K562 (cell line): ENCODE measurements around the gene TDRD3. TPM values are rescaled to one million over a fixed set of nuclear protein-coding genes. Genes with fewer than 3 reads are reported as not detected.

Experiments
- ATAC-seq: fragments of 200-7000 bp; cut with Tn5 transposase; 3 replicates; pipeline ENCODE4 v1.9.1; 2020; ENCODE audit warnings: moderate library complexity
- BruUV-seq: library from RNA; stranded (reverse); fragments of 400-500 nt; replicated peaks from 2 replicates; lab custom pipeline; 2021; lab: Mats Ljungman, UMichigan
- CTCF ChIA-PET: fragments of 300-600 bp; formaldehyde crosslinking; extraction: SDS; loops from one replicate; lab custom pipeline; 2021; ENCODE audit warnings: low intra/inter-chr PET ratio; lab: Yijun Ruan, JAX
- POLR2A ChIA-PET: fragments of 300-600, 350-650 bp; sonication (Branson Sonifier 250); formaldehyde crosslinking; extraction: SDS; loops from one replicate; lab custom pipeline; 2021; ENCODE audit warnings: antibody characterized with exemption, inconsistent platforms; lab: Yijun Ruan, JAX
- DNase-seq, 4 experiments: peaks; one replicate each; pipeline versions ENCODE4 v3.0.0 to v3.0.0-alpha.2; 2011 to 2018; ENCODE audit warnings: low spot score in 3 of 4, mixed read lengths in 3 of 4; ENCODE audit errors: extremely low read depth in 1 of 4
- FAIRE-seq: peaks from 2 replicates; lab custom pipeline; 2011; peaks lifted over from hg19 to GRCh38; lab: Jason Lieb, UNC
- H2AFZ ChIP-seq: 2 replicates; pipeline ENCODE4 v1.6.0; 2011; ENCODE audit warnings: low read depth, low read length, control low read depth, inconsistent platforms
- H3K27ac ChIP-seq: fragments of 200-600 bp; 3 replicates; pipeline ENCODE4 v1.8.0; 2011; ENCODE audit warnings: low read depth, mild to moderate bottlenecking, control low read depth, inconsistent platforms, low read length, moderate library complexity, mixed read lengths; ENCODE audit errors: extremely low read depth
- H3K27me3 ChIP-seq, 2 experiments: fragments of 300-600 bp in 1 of 2; 2 replicates in 1 of 2; 3 replicates in 1 of 2; pipeline versions ENCODE4 v1.6.0 to v1.8.0; 2011; ENCODE audit warnings: inconsistent platforms in 2 of 2, low read length in 2 of 2, mild to moderate bottlenecking in 1 of 2, mixed read lengths in 1 of 2, moderate library complexity in 1 of 2; ENCODE audit not compliant: control insufficient read depth in 2 of 2, insufficient read depth in 2 of 2
- H3K36me3 ChIP-seq: fragments of 300-600 bp; 3 replicates; pipeline ENCODE4 v1.8.0; 2011; ENCODE audit warnings: mild to moderate bottlenecking, low read length, inconsistent platforms; ENCODE audit not compliant: control insufficient read depth, insufficient read depth
- H3K4me1 ChIP-seq, 2 experiments: fragments of 200-600 bp in 1 of 2; replicated peaks in 1 of 2; 2 replicates in 1 of 2; 3 replicates in 1 of 2; pipeline versions ENCODE4 v1.5.1 to v1.8.0; 2011; ENCODE audit warnings: inconsistent platforms in 2 of 2, low read length in 2 of 2, mild to moderate bottlenecking in 1 of 2, mixed read lengths in 1 of 2, moderate library complexity in 1 of 2; ENCODE audit not compliant: control insufficient read depth in 2 of 2, insufficient read depth in 2 of 2
- H3K4me2 ChIP-seq: 2 replicates; pipeline ENCODE4 v1.6.1; 2011; ENCODE audit warnings: low read length, control low read depth, inconsistent platforms, mixed read lengths; ENCODE audit not compliant: insufficient read depth
- H3K4me3 ChIP-seq: fragments of 200-600 bp; sonication (generic), shearing (Covaris generic); 2 replicates; pipeline ENCODE4 v1.5.1; 2016; ENCODE audit warnings: control low read depth, inconsistent platforms
- H3K79me2 ChIP-seq: fragments of 200-600 bp; 3 replicates; pipeline ENCODE4 v1.8.0; 2011; ENCODE audit warnings: low read length, inconsistent platforms; ENCODE audit not compliant: control insufficient read depth, insufficient read depth
- H3K9ac ChIP-seq, 2 experiments: 2 replicates each; pipeline versions ENCODE4 v1.6.0 to v1.6.1; 2011; ENCODE audit warnings: low read depth in 2 of 2, low read length in 2 of 2, control low read depth in 1 of 2, inconsistent platforms in 1 of 2, mild to moderate bottlenecking in 1 of 2, mixed read lengths in 1 of 2; ENCODE audit not compliant: insufficient read depth in 1 of 2
- H3K9me1 ChIP-seq: one replicate; pipeline ENCODE4 v1.6.0; 2011; ENCODE audit warnings: inconsistent platforms, mild to moderate bottlenecking, low read length, moderate library complexity; ENCODE audit not compliant: control insufficient read depth, insufficient read depth
- H3K9me3 ChIP-seq: replicated peaks from 2 replicates; pipeline ENCODE4 v1.5.1; 2011; ENCODE audit warnings: low read depth, low read length, inconsistent platforms; ENCODE audit not compliant: control insufficient read depth, insufficient read depth
- H4K20me1 ChIP-seq: replicated peaks from 2 replicates; pipeline ENCODE4 v1.6.1; 2011; ENCODE audit warnings: low read length, inconsistent platforms, mixed read lengths; ENCODE audit not compliant: control insufficient read depth, insufficient read depth
- COPS2 ChIP-seq: fragments of 450-650 bp; conservative IDR thresholded peaks from 2 replicates; pipeline ENCODE4 v1.6.1; 2016; ENCODE audit warnings: mild to moderate bottlenecking, moderate library complexity
- ETV1 ChIP-seq: fragments of 450-650 bp; conservative IDR thresholded peaks from 2 replicates; pipeline ENCODE4 v1.6.1; 2016; ENCODE audit warnings: missing genetic modification characterization, control low read depth, low read depth, missing compliant biosample characterization
- KLF16 ChIP-seq: IDR thresholded peaks from 2 replicates; pipeline ENCODE4 v1.6.1; 2016; ENCODE audit warnings: antibody characterized with exemption
- MEIS2 ChIP-seq: fragments of 450-650 bp; IDR thresholded peaks from 2 replicates; pipeline ENCODE4 v1.6.1; 2014; ENCODE audit warnings: mild to moderate bottlenecking; ENCODE audit not compliant: partially characterized antibody
- RBM25 ChIP-seq: fragments of 200-400 bp; formaldehyde crosslinking; IDR thresholded peaks from 2 replicates; pipeline ENCODE4 v1.6.1; 2018; ENCODE audit warnings: low read length, low read depth, moderate library complexity; ENCODE audit not compliant: severe bottlenecking
- ZBTB7A ChIP-seq: IDR thresholded peaks from 2 replicates; pipeline ENCODE4 v1.6.1; 2011; ENCODE audit warnings: low read depth, mild to moderate bottlenecking, low read length, moderate library complexity, borderline replicate concordance; ENCODE audit not compliant: control insufficient read depth
- ZC3H11A ChIP-seq: IDR thresholded peaks from 2 replicates; pipeline ENCODE4 v1.6.1; 2012; ENCODE audit warnings: low read depth, low read length, improper control_type of control experiment
- in situ Hi-C: fragments of 300-500 bp; cut with MboI; formaldehyde crosslinking; loops from 4 replicates; pipeline ENCODE4 v1.15.0; 2018; ENCODE audit warnings: inconsistent platforms, mixed read lengths
- intact Hi-C: fragments of 100-400 bp; cut with micrococcal nuclease; formaldehyde crosslinking; loops from 2 replicates; pipeline ENCODE4 v1.14.2; 2022
- polyA plus RNA-seq, 8 experiments: library from polyadenylated mRNA; depleted of rRNA in 4 of 8; stranded (reverse) in 5 of 8; unstranded in 3 of 8; fragments of >200 nt; fragmentation: Nextera tagmentation in 2 of 8; fragmentation: Illumina TruSeq in 1 of 8; extraction: Ambion mirVana in 2 of 8; extraction: Trizol in 1 of 8; gene quantifications; 2 replicates each; pipeline versions ENCODE4 v1.2.1 to v1.2.3, GENCODE V29; 2011 to 2014; ENCODE audit warnings: inconsistent platforms in 1 of 8, missing spikeins in 1 of 8
- total RNA-seq, 7 experiments: library from RNA; depleted of rRNA in 6 of 7; stranded (reverse); fragments of >200 nt in 6 of 7; fragmentation: Illumina TruSeq in 2 of 7; extraction: Trizol in 2 of 7; gene quantifications; 2 replicates each; pipeline versions ENCODE4 v1.2.1 to v1.2.3, GENCODE V29; 2011 to 2021; ENCODE audit warnings: low replicate concordance in 1 of 7
- TF ChIP-seq, protein P1 (sequence below): fragments of 250-450 bp; sonication (Bioruptor Pico); IDR thresholded peaks from 2 replicates; pipeline ENCODE4 v1.8.0; 2022; ENCODE audit warnings: inconsistent platforms, mild to moderate bottlenecking, moderate library complexity, borderline replicate concordance
- TF ChIP-seq, protein P2 (sequence below): sonication (generic); formaldehyde crosslinking; IDR thresholded peaks from 2 replicates; pipeline ENCODE4 v1.8.0; 2023; ENCODE audit warnings: mild to moderate bottlenecking, missing genetic modification reagents

TDRD3 gene
- total and polyA plus RNA-seq, 9 of the 15 experiments (the other 6 are each of a cell fraction or from before 2014, with no cell fraction given), result 3.6 to 16.4 (median 9.5) TPM

DNA sequence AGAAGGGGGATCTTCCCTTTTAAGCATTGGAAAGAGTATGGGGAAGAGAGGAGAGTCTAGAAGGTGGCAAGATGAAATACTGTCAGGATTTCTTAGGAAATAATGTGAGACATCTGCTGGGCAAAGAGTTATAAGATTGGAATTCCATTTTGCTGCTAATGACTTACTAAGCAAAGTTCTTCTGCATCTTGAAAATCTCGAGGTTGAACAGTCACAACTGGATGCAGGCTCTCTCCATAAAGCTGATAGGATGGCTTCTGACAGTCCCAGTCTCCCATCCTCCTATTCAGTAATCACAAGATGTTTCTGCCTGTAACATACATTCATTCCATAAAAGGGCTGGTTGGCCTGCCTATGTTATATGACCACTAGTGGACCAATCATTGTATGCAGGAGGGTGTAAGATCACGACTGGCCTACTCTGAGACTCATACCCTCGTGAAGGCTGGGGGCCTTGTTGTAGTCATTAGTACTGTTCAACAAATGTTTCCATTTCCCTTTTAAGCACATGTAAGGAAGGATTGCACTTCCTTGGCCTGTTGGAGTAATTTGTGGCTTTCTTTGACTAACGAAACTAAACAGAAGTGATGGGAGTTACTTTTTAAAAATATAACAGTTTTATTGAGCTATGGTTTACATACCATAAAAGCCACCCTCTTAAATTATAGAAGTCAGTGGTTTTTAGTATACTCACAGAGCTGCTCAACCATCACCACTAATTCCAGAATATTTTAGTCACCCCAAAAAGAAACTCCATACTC lies 45.0 kb upstream of the TDRD3 start (continued):
- TF ChIP-seq ZBTB7A, result no peak
- TF ChIP-seq, all 486 proteins: peak for 0

DNA sequence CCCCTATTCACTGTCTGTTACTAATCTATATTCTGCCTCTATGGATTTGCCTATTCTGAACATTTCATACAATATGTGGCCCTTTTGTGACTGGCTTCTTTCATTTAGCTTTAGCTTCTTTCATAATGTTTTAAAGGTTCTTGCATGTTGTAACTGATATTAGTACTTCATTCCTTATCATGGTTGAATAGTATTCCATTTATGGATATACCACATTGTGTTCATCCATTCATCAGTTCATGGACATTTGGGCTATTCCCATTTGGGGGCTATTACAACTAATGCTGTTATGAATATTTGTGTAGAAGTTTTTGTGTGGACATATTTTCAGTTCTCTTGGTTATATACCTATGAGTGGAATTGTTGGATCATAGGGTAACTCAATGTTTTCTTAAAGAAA lies 44.4 kb upstream of the TDRD3 start:
- peaks cover 0 to 4% of the 10 kb centered on the region in 2 experiments; a peak in 2 of 5 replicates for H3K27me3 ChIP-seq
- no peaks in the 10 kb centered on the region for H4K20me1 ChIP-seq
- no peak for FAIRE-seq
- in situ Hi-C loops, result no loop called here
- ChIA-PET CTCF (no interaction called here), POLR2A (no interaction called here)
- intact Hi-C loops, result loop anchor here (5.0 kb wide), 1 partner anchor 80 kb away; no protein-coding TSS in a partner anchor
- DNase-seq, result no peak
- H3K9ac ChIP-seq, result no peak overlapping the region
- no peaks in the 10 kb centered on the region for H3K79me2 ChIP-seq
- no peaks in the 10 kb centered on the region for H3K36me3 ChIP-seq
- H3K9me3 ChIP-seq, result no peaks in the 10 kb centered on the region; the same call in 1 of the 2 replicates
- H3K4me1 ChIP-seq, result no peaks in the 10 kb centered on the region
- H3K27ac ChIP-seq, result no peak overlapping the region
- ATAC-seq, result no peak
- TF ChIP-seq COPS2 (no peak), RBM25 (peak; percentile 18)
- H3K4me3 ChIP-seq, result no peak overlapping the region
- no peak overlapping the region for H3K4me2 ChIP-seq
- H2AFZ ChIP-seq, result no peak overlapping the region
- H3K9me1 ChIP-seq, result no peaks in the 10 kb centered on the region
- BruUV-seq, result no TSS peak

DNA sequence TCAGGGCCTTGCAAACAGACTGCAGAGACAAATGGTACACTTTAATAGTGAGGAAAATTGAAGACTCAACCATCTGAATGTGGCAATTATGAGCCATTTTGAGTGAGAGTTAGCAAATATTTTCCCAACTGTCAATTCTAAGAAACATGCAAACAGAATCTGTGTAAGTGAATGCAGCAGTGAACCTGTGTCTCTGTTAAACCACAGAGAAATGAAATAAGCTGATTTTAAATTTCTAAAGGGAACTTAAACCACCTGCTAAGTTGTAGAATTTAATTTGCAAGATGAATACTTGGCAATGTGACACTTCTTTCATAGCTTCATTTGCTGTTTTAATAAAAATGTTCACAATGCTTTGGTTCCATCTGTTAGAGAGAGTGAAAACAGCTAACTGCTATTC lies 42.0 kb upstream of the TDRD3 start:
- POLR2A ChIA-PET, result no interaction called here
- no peaks in the 10 kb centered on the region for H4K20me1 ChIP-seq
- TF ChIP-seq, protein P1, sequence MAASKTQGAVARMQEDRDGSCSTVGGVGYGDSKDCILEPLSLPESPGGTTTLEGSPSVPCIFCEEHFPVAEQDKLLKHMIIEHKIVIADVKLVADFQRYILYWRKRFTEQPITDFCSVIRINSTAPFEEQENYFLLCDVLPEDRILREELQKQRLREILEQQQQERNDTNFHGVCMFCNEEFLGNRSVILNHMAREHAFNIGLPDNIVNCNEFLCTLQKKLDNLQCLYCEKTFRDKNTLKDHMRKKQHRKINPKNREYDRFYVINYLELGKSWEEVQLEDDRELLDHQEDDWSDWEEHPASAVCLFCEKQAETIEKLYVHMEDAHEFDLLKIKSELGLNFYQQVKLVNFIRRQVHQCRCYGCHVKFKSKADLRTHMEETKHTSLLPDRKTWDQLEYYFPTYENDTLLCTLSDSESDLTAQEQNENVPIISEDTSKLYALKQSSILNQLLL (CRISPR knock-in tag), result no peak
- TF ChIP-seq, protein P2, sequence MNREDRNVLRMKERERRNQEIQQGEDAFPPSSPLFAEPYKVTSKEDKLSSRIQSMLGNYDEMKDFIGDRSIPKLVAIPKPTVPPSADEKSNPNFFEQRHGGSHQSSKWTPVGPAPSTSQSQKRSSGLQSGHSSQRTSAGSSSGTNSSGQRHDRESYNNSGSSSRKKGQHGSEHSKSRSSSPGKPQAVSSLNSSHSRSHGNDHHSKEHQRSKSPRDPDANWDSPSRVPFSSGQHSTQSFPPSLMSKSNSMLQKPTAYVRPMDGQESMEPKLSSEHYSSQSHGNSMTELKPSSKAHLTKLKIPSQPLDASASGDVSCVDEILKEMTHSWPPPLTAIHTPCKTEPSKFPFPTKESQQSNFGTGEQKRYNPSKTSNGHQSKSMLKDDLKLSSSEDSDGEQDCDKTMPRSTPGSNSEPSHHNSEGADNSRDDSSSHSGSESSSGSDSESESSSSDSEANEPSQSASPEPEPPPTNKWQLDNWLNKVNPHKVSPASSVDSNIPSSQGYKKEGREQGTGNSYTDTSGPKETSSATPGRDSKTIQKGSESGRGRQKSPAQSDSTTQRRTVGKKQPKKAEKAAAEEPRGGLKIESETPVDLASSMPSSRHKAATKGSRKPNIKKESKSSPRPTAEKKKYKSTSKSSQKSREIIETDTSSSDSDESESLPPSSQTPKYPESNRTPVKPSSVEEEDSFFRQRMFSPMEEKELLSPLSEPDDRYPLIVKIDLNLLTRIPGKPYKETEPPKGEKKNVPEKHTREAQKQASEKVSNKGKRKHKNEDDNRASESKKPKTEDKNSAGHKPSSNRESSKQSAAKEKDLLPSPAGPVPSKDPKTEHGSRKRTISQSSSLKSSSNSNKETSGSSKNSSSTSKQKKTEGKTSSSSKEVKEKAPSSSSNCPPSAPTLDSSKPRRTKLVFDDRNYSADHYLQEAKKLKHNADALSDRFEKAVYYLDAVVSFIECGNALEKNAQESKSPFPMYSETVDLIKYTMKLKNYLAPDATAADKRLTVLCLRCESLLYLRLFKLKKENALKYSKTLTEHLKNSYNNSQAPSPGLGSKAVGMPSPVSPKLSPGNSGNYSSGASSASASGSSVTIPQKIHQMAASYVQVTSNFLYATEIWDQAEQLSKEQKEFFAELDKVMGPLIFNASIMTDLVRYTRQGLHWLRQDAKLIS (CRISPR knock-in tag), result no peak
- TF ChIP-seq ETV1, result no peak
- TF ChIP-seq MEIS2, result no peak
- no peak for TF ChIP-seq ZC3H11A
- TF ChIP-seq KLF16, result no peak

More for the DNA sequence above, 42.0 kb upstream of the TDRD3 start:
- no TSS peak for BruUV-seq
- no peak for DNase-seq
- H3K4me3 ChIP-seq, result no peak overlapping the region
- ATAC-seq, result no peak
- intact Hi-C loops (no loop called here), in situ Hi-C loops (no loop called here)
- no peak overlapping the region for H3K9ac ChIP-seq
- no peak overlapping the region for H2AFZ ChIP-seq
- H3K79me2 ChIP-seq, result no peaks in the 10 kb centered on the region
- H3K4me2 ChIP-seq, result no peak overlapping the region
- no peak for FAIRE-seq
- no peaks in the 10 kb centered on the region; a peak in 1 of 5 replicates for H3K27me3 ChIP-seq
- no peak overlapping the region for H3K27ac ChIP-seq
- H3K4me1 ChIP-seq, result no peaks in the 10 kb centered on the region
- no peaks in the 10 kb centered on the region for H3K9me1 ChIP-seq
- CTCF ChIA-PET, result no interaction called here
- H3K9me3 ChIP-seq, result no peaks in the 10 kb centered on the region; the same call in 1 of the 2 replicates
- no peaks in the 10 kb centered on the region for H3K36me3 ChIP-seq
